ENCODE measurements around the gene HADHB.
"Not testable (repeated sequence)": the region's sequence is repeated elsewhere in the genome, so short reads cannot be mapped to it uniquely, and the experiment has no call there.

The HADHB gene

DNA sequence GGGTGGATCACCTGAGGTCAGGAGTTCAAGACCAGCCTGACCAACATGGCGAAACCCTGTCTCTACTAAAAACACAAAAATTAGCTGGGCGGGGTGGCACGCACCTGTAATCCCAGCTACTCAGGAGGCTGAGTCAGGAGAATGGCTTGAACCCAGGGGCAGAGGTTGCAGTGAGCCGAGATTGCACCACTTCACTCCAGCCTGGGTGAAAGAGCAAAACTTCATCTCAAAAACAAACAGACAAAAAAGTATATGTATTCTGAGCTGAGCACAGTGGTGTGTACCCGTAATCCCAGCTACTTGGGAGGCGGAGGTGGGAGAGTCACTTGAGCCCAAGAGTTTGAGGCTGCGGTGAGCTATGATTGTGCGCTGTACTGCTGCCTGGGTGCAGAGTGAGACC is 86.6 kb downstream of the HADHB start:
- not testable (repeated sequence) for DNase-seq

DNA sequence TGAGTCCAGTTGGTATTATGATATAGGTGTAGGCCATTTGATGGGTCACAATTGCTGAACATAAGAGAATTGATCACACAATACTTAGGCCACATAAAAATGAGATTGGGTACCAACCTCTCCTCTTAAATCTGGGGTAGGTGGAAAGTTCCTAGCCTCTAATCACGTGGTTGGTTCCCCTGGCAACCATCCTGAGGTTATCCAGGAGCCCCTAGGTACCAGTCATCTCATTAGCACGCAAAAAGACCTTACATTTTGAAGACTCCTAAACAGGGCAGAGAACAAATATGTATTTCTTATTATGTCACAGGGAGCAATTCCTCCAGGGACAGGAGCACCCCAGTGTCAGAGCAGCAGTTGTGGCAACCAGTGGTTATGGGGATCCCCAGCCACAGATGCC is 88.6 kb downstream of the HADHB start:
- peak in 1 of 3 experiments; percentile 29 for DNase-seq

DNA sequence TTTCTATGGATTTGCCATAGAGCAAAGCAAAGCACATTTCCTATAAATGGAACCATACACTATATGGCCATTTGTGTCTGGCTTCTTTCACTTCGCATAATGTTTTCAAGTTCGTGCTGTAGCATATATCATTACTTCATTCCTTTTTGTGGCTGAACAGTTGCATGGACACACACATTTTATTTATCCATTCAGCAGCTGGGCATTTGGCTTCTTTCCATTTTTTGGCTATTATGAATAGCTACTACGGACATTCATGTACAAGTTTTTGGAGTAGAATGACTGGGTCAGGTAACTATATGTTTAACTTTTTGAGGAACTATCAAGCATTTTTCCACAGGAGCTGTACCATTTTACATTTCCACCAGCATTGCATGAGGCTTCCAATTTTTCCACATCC is 90.5 kb downstream of the HADHB start:
- no peak for DNase-seq

DNA sequence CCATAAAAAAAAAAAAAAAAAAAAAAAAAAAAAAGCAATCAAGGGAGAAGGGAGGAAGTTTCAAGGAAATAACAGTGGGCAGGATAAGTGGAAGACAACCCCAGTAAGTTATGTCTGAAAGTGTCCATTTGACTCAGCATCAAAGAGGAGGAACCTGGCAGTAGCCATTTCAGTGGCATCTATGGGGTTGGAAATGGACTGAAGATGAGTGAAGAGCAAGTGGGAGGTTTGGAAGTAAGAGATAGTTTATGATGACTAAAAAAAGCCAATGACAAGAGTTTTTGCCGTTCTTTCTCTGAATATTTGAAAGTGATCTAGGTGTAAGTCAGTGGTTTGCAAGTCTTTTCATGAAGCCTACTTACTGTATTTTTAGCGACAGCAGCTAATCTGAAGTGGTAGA is 92.0 kb downstream of the HADHB start:
- DNase-seq, result no peak

- DNase-seq, result no peak
These were observed 92.6 kb downstream of the HADHB start for GRCh38 chr2:26337298-26337697.

All from NCI-H1417 (cell line).